ENCODE measurements around the gene OR2B2.

Gene OR2B2

DNA sequence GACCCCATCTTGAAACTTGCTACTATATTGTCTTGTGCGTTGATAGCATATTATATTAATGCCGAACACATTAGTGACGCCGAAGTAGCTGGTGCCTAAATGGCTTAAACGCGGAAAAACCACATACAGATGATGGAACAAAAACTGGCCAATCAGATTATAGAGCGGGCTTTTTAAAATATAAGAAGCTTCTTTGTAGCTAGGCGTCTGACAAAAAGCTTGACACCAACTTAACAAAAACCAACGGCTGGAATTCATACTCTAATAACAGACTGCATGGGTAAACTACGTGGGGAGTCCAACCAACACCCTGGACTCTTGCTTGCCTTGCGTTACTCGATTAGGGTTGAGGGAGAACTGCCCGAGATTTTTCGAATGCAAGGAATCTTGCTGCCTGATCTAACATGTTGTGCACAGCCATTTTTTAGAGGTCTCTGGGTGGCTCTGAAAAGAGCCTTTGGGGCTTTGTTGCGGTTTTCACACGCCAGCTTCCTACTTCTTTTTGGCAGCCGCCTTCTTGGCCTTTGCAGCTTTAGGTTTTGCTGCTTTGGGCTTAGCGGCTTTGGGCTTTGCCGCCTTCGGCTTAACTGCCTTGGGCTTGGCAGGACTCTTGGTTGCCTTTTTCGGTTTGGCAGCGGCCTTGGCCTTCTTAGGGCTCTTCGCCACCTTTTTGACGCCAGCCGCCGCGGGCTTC is 45.7 kb downstream of the OR2B2 start:
- DNase-seq (ENCODE audit: low read depth), result peak; percentile 49

DNA sequence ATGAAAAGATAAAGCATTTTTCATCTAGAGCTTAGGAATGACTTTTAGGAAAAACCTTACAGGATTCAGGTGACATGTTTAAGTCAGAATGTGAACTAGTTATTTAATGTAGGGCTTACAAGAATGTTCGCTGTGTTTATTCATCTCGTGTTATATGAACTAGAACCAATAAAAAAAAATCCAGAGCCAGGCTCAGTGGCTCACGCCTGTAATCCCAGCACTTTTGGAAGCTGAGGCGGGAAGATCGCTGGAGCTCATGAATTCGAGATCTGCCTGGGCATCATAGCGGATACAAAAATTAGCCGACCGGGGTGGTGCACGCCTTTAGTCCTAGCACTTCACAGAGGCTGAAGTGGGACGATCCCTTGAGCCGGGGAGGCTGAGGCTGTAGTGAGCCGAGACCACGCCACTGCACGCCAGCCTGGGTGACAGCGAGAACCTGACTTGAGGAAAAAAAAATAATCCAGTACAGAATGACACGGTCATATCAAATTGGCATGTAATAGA is 46.3 kb downstream of the OR2B2 start:
- DNase-seq (ENCODE audit: low read depth), result no peak

DNA sequence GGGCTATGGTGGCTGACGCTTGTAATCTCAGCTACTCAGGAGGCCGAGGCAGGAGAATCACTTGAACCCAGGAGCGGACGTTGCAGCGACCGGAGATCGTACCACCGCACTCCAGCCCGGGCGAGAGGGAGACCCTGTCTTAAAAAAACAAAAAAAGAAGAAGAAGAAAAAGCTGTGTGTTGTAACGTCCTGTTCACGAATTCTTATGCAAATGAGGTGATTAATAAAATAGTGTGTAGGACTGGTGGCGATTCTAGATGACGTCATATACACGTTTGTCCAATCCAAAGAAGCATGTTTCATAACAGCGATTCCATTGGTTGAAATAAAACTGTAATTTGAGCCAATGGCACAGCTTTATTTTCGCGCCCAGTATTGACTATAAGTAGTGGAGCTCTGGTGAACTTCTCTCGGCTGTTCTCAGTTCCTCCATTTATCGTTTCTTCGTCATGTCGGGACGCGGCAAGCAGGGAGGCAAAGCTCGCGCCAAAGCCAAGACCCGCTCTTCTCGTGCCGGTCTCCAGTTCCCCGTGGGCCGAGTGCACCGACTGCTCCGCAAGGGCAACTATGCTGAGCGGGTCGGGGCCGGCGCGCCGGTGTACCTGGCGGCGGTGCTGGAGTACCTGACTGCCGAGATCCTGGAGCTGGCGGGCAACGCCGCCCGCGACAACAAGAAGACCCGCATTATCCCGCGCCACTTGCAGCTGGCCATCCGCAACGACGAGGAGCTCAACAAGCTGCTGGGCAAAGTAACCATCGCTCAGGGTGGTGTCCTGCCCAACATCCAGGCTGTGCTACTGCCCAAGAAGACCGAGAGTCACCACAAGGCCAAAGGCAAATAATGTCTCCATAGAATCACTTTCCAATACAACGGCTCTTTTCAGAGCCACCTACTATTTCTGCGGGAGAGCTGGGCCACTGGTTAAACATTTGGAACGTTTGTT is 47.0 kb downstream of the OR2B2 start:
- peak; percentile 97 for DNase-seq (ENCODE audit: low read depth)

DNA sequence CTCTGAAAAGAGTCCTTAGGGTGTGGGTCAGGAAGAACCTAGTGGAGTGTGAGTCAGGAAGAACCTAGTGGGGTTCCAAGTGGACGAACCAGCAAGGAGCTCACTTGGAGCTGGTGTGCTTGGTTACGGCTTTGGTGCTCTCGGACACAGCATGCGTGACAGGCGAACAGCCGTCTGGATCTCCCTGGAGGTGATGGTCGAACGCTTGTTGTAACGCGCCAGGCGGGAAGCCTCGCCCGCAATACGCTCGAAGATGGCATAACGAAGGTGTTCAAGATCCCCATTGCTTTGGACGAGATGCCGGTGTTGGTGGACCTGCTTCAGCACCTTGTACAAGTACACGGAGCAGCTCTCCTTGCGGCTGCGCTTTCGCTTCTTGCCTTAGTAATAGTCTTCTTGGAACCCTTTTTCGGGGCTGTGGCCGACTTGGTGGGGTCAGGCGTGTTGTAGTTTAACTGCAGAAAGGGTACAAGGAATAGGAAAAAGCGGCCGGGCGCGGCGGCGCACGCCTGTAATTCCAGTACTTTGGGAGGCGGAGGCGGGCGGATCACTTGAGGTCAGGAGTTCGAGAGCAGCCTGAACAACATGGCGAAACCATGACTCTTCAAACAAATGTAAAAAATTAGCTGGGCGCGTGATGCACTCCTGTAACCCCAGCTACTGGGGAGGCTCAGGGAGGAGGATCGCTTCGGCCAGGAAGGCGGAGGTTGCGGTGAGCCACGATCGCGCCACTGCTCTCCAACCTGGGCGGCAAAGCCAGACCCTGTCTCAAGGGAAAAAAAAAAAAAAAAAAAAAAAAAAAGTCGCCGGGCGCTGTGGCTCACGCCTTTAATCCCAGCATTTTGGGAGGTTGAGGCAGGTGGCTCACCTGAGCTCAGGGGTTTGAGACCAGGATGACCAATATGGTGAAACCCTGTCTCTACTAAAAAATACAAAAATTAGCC is 48.0 kb downstream of the OR2B2 start:
- DNase-seq (ENCODE audit: low read depth), result no peak

DNA sequence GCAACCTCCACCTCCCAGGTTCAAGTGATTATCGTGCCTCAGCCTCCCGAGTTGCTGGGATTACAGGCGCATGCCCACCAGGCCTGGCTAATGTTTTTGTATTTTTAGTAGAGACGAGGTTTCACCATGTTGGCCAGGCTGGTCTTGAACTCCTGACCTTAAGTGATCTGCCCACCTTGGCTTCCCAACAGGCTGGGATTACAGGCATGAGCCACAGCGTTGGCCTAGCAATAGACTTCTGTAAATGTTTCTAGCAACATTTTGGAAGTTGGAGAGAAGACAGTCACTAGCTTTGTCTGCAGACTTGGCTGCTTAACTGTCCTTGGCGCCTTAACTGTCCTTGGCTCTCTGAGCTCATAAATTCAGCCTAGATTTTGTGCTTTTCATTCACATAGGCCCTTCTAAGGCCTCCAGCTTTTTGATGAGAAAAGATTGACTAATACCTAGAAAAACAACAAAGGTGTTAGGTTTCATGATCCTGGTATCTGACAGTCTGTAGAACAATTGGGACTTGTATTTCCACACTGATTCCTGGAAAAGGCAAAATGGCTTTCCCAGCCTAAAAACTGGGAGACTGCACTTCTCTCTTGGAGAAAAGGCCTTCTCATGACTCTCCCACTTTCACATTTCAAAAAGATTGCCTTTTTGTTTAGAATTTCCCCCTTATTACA is 49.7 kb downstream of the OR2B2 start:
- DNase-seq (ENCODE audit: low read depth), result no peak

DNA sequence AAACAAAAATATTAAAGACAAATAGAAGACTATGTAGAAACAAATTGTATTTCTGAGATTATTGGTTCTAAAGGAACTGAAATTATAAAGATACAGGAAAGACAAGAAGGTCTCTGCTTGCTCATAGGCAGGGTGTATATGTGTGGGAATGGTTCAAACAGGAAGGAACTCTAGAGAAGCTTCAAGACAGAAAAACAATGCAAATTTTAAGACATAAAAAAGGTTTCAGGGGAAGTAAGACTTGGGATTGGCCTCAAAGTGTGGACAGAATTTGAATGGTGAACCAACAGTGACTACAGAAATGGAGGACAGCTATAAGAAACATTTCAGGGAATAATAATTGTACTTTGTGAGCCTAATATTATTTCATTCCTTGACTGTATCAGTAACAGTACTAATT is 50.3 kb downstream of the OR2B2 start:
- no peak for DNase-seq (ENCODE audit: low read depth)

DNA sequence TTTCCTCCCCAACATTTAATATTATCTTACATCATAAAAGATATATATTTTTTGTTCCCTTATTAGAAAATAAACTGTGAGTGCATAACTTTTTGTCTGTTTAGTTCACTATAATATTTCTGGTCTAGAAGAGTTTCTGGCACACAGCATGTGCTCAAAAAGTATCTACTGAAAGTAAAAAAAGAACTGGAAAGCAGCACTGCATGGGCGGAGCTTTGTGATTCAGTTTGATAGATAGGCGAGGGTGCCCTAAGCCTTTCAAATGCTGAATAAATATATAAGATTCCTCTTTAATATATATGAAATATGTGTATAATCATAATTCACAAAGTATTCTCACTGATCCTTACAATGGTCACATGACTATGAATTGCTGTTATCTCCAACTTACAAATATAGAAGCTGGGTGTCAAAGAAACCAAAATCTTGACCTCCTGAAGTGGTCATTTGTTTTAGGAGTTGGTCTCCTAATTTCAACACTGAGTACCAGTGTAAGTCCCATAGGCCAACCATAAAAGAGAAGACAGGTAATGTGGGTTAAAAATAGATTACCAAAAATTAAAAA is 50.8 kb downstream of the OR2B2 start:
- DNase-seq (ENCODE audit: low read depth), result no peak

All from HS-5 (cell line).